ENCODE measurements around the gene TUBGCP3.
"Not testable (repeated sequence)": the region's sequence is repeated elsewhere in the genome, so short reads cannot be mapped to it uniquely, and the experiment has no call there.

Gene TUBGCP3

DNA sequence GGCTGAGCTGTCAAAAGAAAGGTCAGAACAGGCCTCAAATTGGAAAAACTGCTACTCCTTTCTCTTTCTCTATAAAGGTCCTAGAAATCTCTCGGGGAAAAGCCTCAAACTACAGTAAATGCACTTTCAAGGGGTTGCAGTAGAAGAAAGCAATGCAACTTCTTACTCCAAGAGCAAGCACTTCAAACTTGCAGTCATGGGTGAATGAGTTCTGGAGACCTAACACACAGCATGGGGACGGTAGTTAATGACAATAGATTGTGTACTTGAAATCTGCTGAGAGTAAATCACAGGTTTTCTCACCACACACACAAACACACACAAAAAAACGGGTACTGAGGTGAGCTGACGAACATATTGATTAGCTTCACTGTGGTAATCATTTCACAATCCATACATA lies 11.8 kb downstream of the TUBGCP3 start:
- DNase-seq, result peak; percentile 100

- DNase-seq, result peak; percentile 93
Measured at GRCh38 chr13:112575675-112576074, 12.3 kb downstream of the TUBGCP3 start.

DNA sequence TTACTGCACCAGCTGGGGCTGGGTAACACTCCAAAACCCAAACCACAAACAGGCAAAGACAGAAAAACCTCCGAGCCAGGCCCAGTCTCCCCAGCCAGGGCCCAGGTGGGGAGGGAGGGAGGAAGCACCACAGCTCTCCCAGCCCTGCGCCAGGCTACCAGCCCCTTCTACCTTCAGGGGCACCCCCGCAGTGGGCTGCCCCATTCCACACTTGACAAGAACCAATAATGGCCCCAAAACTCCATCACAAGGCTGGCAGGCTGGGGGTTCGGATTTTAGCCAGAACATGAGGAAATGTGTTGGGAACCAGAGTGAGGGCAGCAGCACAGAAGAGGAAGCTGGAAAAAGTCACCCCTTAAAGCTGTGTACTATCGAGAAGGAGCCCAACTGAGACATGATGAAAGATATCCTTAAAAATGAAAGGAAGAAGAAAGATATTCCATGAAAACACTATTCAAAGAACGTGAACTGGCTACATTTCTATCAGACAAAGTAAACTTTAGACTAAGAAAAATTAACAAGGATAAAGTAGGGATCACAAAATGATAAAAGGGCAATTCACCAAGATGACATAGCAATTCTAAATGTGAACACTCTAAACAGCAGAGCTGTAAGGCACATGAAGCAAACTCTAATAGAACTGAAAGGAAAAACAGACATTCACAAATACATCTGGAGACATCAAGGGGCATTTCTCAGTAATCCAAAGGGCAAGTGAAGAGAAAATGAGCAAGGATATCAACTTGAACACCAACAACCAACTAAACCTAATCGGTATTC lies 12.9 kb downstream of the TUBGCP3 start:
- DNase-seq, result peak; percentile 57

GRCh38 chr13:112574416-112574815 lies 13.5 kb downstream of the TUBGCP3 start:
- DNase-seq, result peak; percentile 87

DNA sequence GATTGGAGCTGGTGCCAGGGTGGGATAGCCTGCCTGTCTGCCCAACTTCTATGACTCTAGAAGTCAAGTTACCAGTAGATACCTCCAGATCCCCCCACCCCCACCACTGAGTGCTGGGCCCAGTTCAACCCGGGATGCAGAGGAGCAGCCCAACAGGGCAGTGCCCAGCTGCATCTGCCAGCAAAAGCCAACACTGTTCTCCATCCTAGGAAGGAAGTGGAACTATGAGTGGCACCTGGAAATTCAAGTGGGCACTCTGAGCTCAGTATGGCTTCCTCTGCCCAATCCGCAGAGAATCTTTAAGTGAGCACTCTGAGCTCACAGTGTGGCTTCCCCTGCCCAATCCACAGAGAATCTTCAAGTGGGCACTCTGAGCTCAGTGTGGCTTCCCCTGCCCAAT lies 14.2 kb downstream of the TUBGCP3 start:
- peak; percentile 96 for DNase-seq

DNA sequence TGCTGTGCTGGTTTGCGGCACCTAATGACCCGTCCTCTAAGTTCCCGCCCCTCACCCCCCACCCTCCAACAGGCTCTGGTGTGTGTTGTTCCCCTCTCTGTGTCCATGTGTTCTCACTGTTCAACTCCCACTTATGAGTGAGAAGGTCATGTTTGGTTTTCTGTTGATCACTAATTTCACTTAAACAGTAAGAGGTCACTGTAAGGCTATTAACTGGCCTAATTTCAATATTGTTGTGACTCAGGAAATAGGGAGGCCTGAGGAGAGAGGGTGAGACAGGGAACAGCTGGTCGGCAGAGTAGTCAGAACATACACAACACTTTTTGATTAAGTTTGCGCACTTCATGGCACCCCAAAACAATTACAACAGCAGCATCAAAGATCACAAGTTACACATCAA lies 15.6 kb downstream of the TUBGCP3 start:
- DNase-seq, result no peak

DNA sequence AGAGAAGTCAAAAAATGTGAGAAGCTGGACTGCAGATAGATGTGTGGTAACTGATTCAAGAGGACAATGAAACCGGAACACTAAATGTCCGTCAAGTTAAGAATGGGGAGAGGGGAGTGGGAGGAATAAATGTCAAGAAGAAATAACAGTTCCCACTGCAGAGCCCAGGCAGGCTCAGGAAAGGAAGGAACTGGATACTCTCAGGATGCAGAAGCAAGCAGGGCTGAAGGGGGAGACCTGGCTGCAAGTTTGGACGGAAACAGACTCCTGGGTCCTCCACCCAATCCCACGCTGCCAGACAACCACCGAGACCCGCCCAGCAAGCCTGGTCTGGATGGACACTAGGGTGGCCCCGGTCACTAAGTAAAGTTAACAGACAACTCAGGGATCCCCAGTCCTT lies 18.1 kb downstream of the TUBGCP3 start:
- DNase-seq, result no peak

- DNase-seq, result no peak
Measured at GRCh38 chr13:112567161-112567862, 20.6 kb downstream of the TUBGCP3 start.

- no peak for DNase-seq
Measured at GRCh38 chr13:112562786-112563383, 25.1 kb downstream of the TUBGCP3 start.

GRCh38 chr13:112562254-112562653 lies 25.7 kb downstream of the TUBGCP3 start:
- no peak for DNase-seq

GRCh38 chr13:112561478-112561877 lies 26.5 kb downstream of the TUBGCP3 start:
- DNase-seq, result no peak

- DNase-seq, result no peak
Measured at GRCh38 chr13:112558696-112559418, 29.1 kb downstream of the TUBGCP3 start.

GRCh38 chr13:112556600-112556999 lies 31.4 kb downstream of the TUBGCP3 start:
- no peak for DNase-seq

- no peak for DNase-seq
Measured at GRCh38 chr13:112554214-112554850, 33.6 kb downstream of the TUBGCP3 start.

DNA sequence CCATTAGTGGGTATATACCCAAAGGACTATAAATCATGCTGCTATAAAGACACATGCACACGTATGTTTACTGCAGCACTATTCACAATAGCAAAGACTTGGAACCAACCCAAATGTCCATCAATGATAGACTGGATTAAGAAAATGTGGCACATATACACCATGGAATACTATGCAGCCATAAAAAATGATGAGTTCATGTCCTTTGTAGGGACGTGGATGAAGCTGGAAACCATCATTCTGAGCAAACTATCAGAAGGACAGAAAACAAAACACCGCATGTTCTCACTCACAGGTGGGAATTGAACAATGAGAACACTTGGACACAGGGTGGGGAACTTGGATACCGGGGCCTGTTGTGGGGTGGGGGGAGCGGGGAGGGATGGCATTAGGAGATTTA lies 39.0 kb downstream of the TUBGCP3 start:
- not testable (repeated sequence) for DNase-seq

DNA sequence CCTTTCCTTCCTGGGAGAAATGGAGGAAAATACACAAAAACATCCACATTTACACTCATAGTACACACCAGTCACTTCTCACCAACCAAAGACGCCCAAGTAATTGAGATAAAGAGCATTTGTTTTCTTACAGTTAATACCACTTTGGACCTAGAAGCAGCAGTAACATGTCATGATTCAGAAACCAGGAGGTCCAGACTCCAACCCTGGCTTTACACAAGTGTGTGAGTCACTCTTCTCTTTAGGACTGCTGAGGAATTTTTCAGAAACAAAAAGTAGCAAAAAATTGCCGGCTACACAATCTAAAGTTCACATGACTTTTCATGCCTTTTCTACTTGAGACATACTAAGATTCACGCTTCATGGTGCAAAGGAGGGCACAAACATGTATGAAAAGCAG lies 42.1 kb downstream of the TUBGCP3 start:
- DNase-seq, result no peak

DNA sequence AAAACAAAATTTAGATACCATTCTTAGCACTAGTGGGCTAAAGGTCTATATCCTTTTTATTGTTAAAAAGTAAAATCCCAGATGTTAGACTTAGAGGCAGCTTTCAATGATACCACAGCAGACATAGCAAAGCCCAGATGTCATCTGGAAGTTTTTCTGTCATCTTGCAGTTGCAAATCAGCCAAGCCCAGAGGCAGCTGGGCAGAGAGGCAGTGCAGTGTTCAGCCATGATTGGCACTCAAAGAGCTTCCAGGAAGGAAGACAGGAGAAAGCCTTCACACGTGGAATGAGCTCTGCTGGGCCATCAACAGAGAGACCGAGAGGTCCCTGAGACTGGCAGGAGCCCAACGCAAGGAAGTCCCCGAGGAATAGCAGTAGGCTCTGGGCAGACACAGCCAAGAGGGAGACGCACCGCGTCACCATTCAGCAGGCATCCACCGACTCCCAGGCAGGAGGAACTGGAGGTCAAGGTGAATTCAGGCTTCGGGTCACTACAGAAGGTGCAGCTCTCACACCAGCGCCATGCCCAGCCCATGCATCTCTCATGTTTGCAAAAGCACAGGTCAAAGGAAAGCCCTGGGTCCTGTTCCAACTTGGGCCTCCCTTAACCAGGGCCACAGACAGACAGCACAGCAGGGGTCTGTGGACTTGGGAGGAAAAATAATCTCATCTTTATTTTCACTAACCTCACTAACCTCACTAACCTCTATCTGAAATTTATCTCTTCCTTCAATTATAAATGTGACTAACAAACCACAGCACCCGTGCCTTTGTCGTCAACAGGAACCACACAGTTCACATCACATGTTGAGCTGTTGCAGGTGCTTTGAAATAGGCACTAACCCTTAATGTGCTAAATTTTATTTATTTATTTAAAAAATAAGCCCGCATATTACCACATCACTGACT lies 54.9 kb downstream of the TUBGCP3 start:
- peak; percentile 72 for DNase-seq

DNA sequence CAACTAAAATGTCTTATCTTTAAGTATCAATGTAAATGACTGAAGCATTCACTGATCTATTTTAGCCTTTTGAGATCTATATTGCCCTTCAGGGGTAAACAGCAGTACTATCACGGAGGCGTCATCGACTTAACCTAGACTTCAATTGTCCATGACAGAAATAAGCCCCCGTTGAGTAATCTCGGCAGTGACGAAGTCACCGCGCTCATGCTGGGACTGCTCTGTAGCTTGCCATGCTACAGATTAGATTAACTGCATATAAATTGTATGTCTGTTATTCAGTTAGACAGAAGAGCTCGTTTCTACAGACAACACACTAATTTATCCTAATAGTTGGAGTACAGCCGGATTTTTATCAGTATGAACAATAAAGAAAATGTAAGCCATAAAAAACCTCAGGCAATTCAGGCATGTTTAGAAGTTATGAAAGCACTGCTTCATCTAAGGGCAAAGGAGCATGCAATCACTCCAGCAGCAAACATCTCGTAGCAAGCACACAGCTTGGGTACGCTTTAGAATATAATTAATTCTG lies 56.6 kb downstream of the TUBGCP3 start:
- peak; percentile 100 for DNase-seq

DNA sequence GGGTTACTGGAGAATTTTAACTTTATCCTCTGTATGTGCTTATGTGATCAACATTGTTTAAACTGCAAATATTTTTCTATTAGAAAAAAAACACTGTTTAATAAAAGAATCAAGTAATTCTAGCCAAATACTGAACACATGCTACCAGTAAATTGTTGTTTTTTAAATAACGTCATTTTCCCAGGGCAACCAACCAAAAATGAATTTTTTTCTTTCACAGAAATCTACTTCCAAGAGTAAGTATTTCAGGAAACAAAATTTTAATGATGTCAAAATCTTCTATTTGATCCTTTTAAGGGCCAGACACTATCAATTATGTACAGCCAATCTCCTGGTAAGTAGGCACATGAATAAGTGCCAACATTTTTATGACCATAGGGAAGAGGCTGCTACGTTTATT lies 57.1 kb downstream of the TUBGCP3 start:
- DNase-seq, result no peak

DNA sequence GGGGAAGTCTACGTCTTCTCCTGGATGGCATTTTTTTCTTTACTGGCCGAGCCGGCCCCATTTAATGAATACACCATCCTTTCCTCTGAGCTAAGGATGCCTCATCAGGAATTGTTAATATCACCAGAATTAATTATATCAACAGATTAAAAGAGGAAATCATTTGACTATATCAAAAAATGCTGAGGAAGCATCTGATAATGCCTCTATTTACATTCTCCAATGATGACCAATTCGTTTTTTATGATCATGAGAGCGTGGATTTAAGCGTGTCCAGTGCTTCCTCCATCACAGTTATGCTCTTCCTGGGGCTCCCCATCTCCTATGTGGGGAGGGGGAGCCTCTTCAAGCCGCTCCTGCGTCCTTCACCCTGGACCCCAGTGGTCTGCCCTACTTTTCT lies 58.7 kb downstream of the TUBGCP3 start:
- DNase-seq, result no peak

- DNase-seq, result no peak
Measured at GRCh38 chr13:112526146-112526853, 61.7 kb downstream of the TUBGCP3 start.
